H1 (cell line): ENCODE results near the gene RBMXL2. TPM values are rescaled to one million over a fixed set of nuclear protein-coding genes. Genes with fewer than 3 reads are reported as not detected.

ENCODE experiments used
- CTCF ChIA-PET: fragments of 300-600 bp; sonication (Branson Sonifier 250); formaldehyde crosslinking; loops from one replicate; lab custom pipeline; 2021; ENCODE audit not compliant: partially characterized antibody; lab: Charles Lee
- POLR2A ChIA-PET: fragments of 300-600 bp; sonication (Branson Sonifier 250); formaldehyde crosslinking; loops from one replicate; lab custom pipeline; 2021; ENCODE audit warnings: inconsistent platforms; ENCODE audit not compliant: partially characterized antibody; lab: Charles Lee
- DNase-seq, 2 experiments: peaks; one replicate each; pipeline versions ENCODE4 v3.0.0 to v3.0.0-alpha.2; 2010 to 2022; ENCODE audit warnings: low spot score in 2 of 2, low read depth in 1 of 2, mixed read lengths in 1 of 2
- FAIRE-seq: peaks from 2 replicates; lab custom pipeline; 2011; peaks lifted over from hg19 to GRCh38; lab: Jason Lieb, UNC
- H2AFZ ChIP-seq: 2 replicates; pipeline ENCODE4 v1.8.1; 2012; ENCODE audit warnings: low read length, inconsistent platforms
- H2AK5ac ChIP-seq: 2 replicates; pipeline ENCODE4 v1.6.1; 2013; ENCODE audit warnings: low read depth, low read length
- H2BK120ac ChIP-seq: replicated peaks from 2 replicates; pipeline ENCODE3; 2013; ENCODE audit warnings: low read depth, low read length, inconsistent platforms
- H2BK12ac ChIP-seq: 2 replicates; pipeline ENCODE4 v1.6.1; 2013; ENCODE audit warnings: low read depth, low read length
- H2BK15ac ChIP-seq: 2 replicates; pipeline ENCODE4 v1.6.1; 2013; ENCODE audit warnings: low read length
- H2BK20ac ChIP-seq: 2 replicates; pipeline ENCODE4 v1.6.1; 2013; ENCODE audit warnings: low read length
- H2BK5ac ChIP-seq: 2 replicates; pipeline ENCODE4 v1.6.1; 2013; ENCODE audit warnings: low read depth, low read length
- H3K14ac ChIP-seq: 2 replicates; pipeline ENCODE4 v1.6.1; 2013; ENCODE audit warnings: inconsistent platforms; ENCODE audit not compliant: insufficient read length
- H3K18ac ChIP-seq: 2 replicates; pipeline ENCODE4 v1.6.1; 2013; ENCODE audit warnings: low read length; ENCODE audit errors: extremely low read depth
- H3K23ac ChIP-seq: 2 replicates; pipeline ENCODE4 v1.6.1; 2013; ENCODE audit warnings: inconsistent platforms; ENCODE audit not compliant: insufficient read length
- H3K23me2 ChIP-seq: 2 replicates; pipeline ENCODE4 v1.6.1; 2013; ENCODE audit warnings: low read depth, low read length
- H3K27ac ChIP-seq: 2 replicates; pipeline ENCODE4 v1.6.1; 2011; ENCODE audit warnings: low read depth, low read length, inconsistent platforms
- H3K27me3 ChIP-seq, 4 experiments: replicated peaks in 1 of 4; 1 replicate in 1 of 4; 2 replicates in 3 of 4; pipeline versions ENCODE4 v1.6.1 to v1.8.1; 2011 to 2013; ENCODE audit warnings: low read length in 3 of 4, mild to moderate bottlenecking in 3 of 4, inconsistent platforms in 2 of 4, mixed read lengths in 2 of 4, moderate library complexity in 1 of 4; ENCODE audit not compliant: control insufficient read depth in 3 of 4, insufficient read depth in 3 of 4; ENCODE audit errors: extremely low read depth in 1 of 4
- H3K36me3 ChIP-seq, 4 experiments: 2 replicates each; pipeline versions ENCODE4 v1.6.1 to v1.8.1; 2011 to 2013; ENCODE audit warnings: mild to moderate bottlenecking in 4 of 4, low read length in 3 of 4, moderate library complexity in 2 of 4, control low read depth in 1 of 4, inconsistent platforms in 1 of 4; ENCODE audit not compliant: insufficient read depth in 4 of 4, control insufficient read depth in 2 of 4
- H3K4ac ChIP-seq: replicated peaks from 2 replicates; pipeline ENCODE3; 2013; ENCODE audit warnings: low read length, low read depth, mixed read lengths, inconsistent platforms; ENCODE audit not compliant: insufficient read length
- H3K4me1 ChIP-seq, 4 experiments: replicated peaks in 1 of 4; 1 replicate in 1 of 4; 2 replicates in 3 of 4; pipeline versions ENCODE4 v1.6.1 to v1.8.1; 2011 to 2013; ENCODE audit warnings: low read length in 3 of 4, inconsistent platforms in 2 of 4, mixed read lengths in 1 of 4; ENCODE audit not compliant: insufficient read depth in 4 of 4, control insufficient read depth in 3 of 4
- H3K4me2 ChIP-seq, 2 experiments: 2 replicates each; pipeline versions ENCODE4 v1.6.1 to v1.8.1; 2011 to 2013; ENCODE audit warnings: low read depth in 2 of 2, low read length in 2 of 2, control low read depth in 1 of 2, inconsistent platforms in 1 of 2, mild to moderate bottlenecking in 1 of 2; ENCODE audit not compliant: insufficient read depth in 1 of 2
- H3K4me3 ChIP-seq, 4 experiments: fragments of 200-600, 300-600 bp in 1 of 4; sonication (generic), shearing (Covaris generic), sonication (Bioruptor Twin) in 1 of 4; 2 replicates each; pipeline versions ENCODE4 v1.5.1 to v1.8.1; 2011 to 2016; ENCODE audit warnings: low read length in 4 of 4, low read depth in 3 of 4, control low read depth in 2 of 4, inconsistent platforms in 2 of 4, mild to moderate bottlenecking in 2 of 4, mixed read lengths in 1 of 4, moderate library complexity in 1 of 4; ENCODE audit not compliant: insufficient read depth in 2 of 4; ENCODE audit errors: extremely low read depth in 1 of 4
- H3K56ac ChIP-seq: replicated peaks from 2 replicates; pipeline ENCODE3; 2013; ENCODE audit warnings: low read depth, mild to moderate bottlenecking, mixed read lengths, low read length, inconsistent platforms; ENCODE audit not compliant: insufficient read length
- H3K79me1 ChIP-seq: 2 replicates; pipeline ENCODE4 v1.6.1; 2013; ENCODE audit warnings: low read depth, low read length, control low read depth
- H3K79me2 ChIP-seq, 2 experiments: 2 replicates each; pipeline versions ENCODE4 v1.6.1 to v1.8.1; 2012 to 2013; ENCODE audit warnings: low read length in 2 of 2, mild to moderate bottlenecking in 2 of 2, inconsistent platforms in 1 of 2; ENCODE audit not compliant: insufficient read depth in 2 of 2, control insufficient read depth in 1 of 2
- H3K9ac ChIP-seq, 4 experiments: replicated peaks in 1 of 4; 1 replicate in 1 of 4; 2 replicates in 3 of 4; pipeline versions ENCODE4 v1.6.1 to v1.8.1; 2011 to 2013; ENCODE audit warnings: low read depth in 3 of 4, low read length in 3 of 4, control low read depth in 2 of 4, mild to moderate bottlenecking in 2 of 4, moderate library complexity in 2 of 4, inconsistent platforms in 1 of 4; ENCODE audit errors: extremely low read depth in 1 of 4
- H3K9me3 ChIP-seq, 2 experiments: 2 replicates each; pipeline versions ENCODE4 v1.6.1 to v1.8.1; 2012 to 2013; ENCODE audit warnings: mild to moderate bottlenecking in 2 of 2, moderate library complexity in 2 of 2, control low read depth in 1 of 2, inconsistent platforms in 1 of 2, low read depth in 1 of 2, low read length in 1 of 2, mixed read lengths in 1 of 2; ENCODE audit not compliant: insufficient read depth in 2 of 2
- H4K20me1 ChIP-seq, 2 experiments: replicated peaks in 1 of 2; 2 replicates each; pipeline versions ENCODE3 to v1.8.1; 2011 to 2013; ENCODE audit warnings: inconsistent platforms in 2 of 2, low read length in 2 of 2, mild to moderate bottlenecking in 1 of 2; ENCODE audit not compliant: insufficient read depth in 2 of 2, control insufficient read depth in 1 of 2
- H4K5ac ChIP-seq: 2 replicates; pipeline ENCODE4 v1.6.1; 2013; ENCODE audit warnings: low read length, low read depth, mixed read lengths, inconsistent platforms; ENCODE audit not compliant: insufficient read length
- H4K8ac ChIP-seq: 2 replicates; pipeline ENCODE4 v1.8.0; 2013; ENCODE audit warnings: mild to moderate bottlenecking, moderate library complexity, low read length, inconsistent platforms; ENCODE audit not compliant: insufficient read depth; ENCODE audit errors: extremely low read depth
- H4K91ac ChIP-seq: replicated peaks from 2 replicates; pipeline ENCODE3; 2013; ENCODE audit warnings: low read length, mixed read lengths, inconsistent platforms; ENCODE audit not compliant: insufficient read length
- ASH2L ChIP-seq: fragments of 200-600, 300-600 bp; sonication (generic); IDR thresholded peaks from one replicate; pipeline ENCODE4 v1.7.1; 2017; ENCODE audit warnings: low read length
- CEBPB ChIP-seq: IDR thresholded peaks from 2 replicates; pipeline ENCODE4 v1.6.1; 2012; ENCODE audit warnings: low read depth, low read length
- HDAC6 ChIP-seq: IDR thresholded peaks from one replicate; pipeline ENCODE4 v1.7.1; 2012; ENCODE audit warnings: low read depth, mild to moderate bottlenecking, inconsistent platforms, low read length, moderate library complexity
- JUND ChIP-seq: IDR thresholded peaks from 2 replicates; pipeline ENCODE4 v1.6.1; 2011; ENCODE audit warnings: mild to moderate bottlenecking, improper control_type of control experiment, low read length
- PHF8 ChIP-seq: fragments of 200-600 bp; sonication (generic); conservative IDR thresholded peaks from 2 replicates; pipeline ENCODE4 v1.7.1; 2012; ENCODE audit warnings: low read depth, mild to moderate bottlenecking, inconsistent platforms, low read length, moderate library complexity
- POLR2A ChIP-seq, 2 experiments: IDR thresholded peaks; 1 replicate in 1 of 2; 2 replicates in 1 of 2; pipeline ENCODE4 v1.6.1; 2011; ENCODE audit warnings: low read depth in 2 of 2, low read length in 2 of 2, mild to moderate bottlenecking in 2 of 2; ENCODE audit errors: control extremely low read depth in 1 of 2
- SRF ChIP-seq: IDR thresholded peaks from 2 replicates; pipeline ENCODE4 v1.6.1; 2011; ENCODE audit warnings: mild to moderate bottlenecking, low read depth, low read length, moderate library complexity
- whole genome bisulfite sequencing, 2 experiments: shearing (Covaris generic) in 1 of 2; methylation state at CpG; one replicate each; pipeline versions ENCODE4 v1.1.6 to v1.1.7; 2013 to 2015; ENCODE audit warnings: low lambda C conversion rate in 2 of 2, mixed read lengths in 2 of 2, inconsistent platforms in 1 of 2, low coverage in 1 of 2, missing lambda C conversion rate in 1 of 2; ENCODE audit not compliant: insufficient replicate concordance in 2 of 2, insufficient coverage in 1 of 2, insufficient read length in 1 of 2; ENCODE audit errors: extremely low coverage in 1 of 2, missing lambda C conversion rate in 1 of 2; 5-methylcytosine and 5-hydroxymethylcytosine counted together
- polyA plus RNA-seq, 7 experiments: library from polyadenylated mRNA; depleted of rRNA in 3 of 7; stranded (reverse) in 5 of 7; unstranded in 2 of 7; fragments of >200 nt in 5 of 7; fragments of 200-250 nt in 2 of 7; gene quantifications; 1 replicate in 5 of 7; 2 replicates in 1 of 7; 4 replicates in 1 of 7; pipeline versions ENCODE4 v1.2.1 to v1.2.3, GENCODE V29; 2011 to 2013; ENCODE audit warnings: missing spikeins in 2 of 7, mixed read lengths in 2 of 7
- total RNA-seq: library from RNA; stranded (reverse); fragmentation: NEBNext Ultra II Directional; extraction: Animal tissue kit (Norgen Biotek cat#: 25700); gene quantifications from 2 replicates; pipeline ENCODE4 v1.2.1, GENCODE V29; 2021
- TF ChIP-seq, protein P1 (sequence below): IDR thresholded peaks from 2 replicates; pipeline ENCODE4 v1.6.1; 2011; ENCODE audit warnings: low read depth, mild to moderate bottlenecking, low read length; ENCODE audit not compliant: insufficient read depth

Gene RBMXL2
- total and polyA plus RNA-seq, 2 of the 8 experiments (the other 6 are each of a cell fraction or from before 2014, with no cell fraction given) = not detected

DNA sequence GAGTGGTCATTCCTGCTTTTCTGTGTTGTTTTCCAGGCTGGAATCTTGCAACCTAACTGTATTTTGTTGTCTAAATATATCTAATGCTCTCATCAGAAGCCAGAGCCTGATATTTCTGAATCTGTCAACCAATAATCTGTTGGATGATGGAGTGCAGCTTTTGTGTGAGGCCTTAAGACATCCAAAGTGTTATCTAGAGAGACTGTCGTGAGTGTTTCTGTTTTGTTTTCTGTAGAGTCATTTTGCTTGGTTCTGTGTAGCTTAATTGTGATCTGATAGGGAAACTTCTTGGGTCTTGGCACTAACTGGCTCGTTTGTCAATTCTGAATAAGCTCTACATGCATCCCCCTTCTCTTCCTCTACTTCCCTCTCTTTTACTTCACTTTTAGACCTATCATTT lies 31.2 kb upstream of the RBMXL2 start:
- no peak overlapping the region for H3K18ac ChIP-seq
- 80% methylated on average over 2 of the region's 2 CpGs; no CpG with 5 or more reads in 1 of the 2 experiments for WGBS, 2 experiments
- H3K36me3 ChIP-seq = no peaks in the 10 kb centered on the region
- no peak for DNase-seq
- POLR2A ChIA-PET = no interaction called here
- H3K79me2 ChIP-seq = no peaks in the 10 kb centered on the region
- no peak overlapping the region for H4K91ac ChIP-seq
- H2BK20ac ChIP-seq = no peak overlapping the region
- no peaks in the 10 kb centered on the region for H4K20me1 ChIP-seq
- no peaks in the 10 kb centered on the region for H3K27me3 ChIP-seq
- H2AFZ ChIP-seq = peak overlapping the region; percentile 63; the same call in 1 of the 2 replicates
- no peak overlapping the region for H2BK5ac ChIP-seq
- H3K4me3 ChIP-seq = no peak overlapping the region
- H3K9me3 ChIP-seq = no peaks in the 10 kb centered on the region
- no peaks in the 10 kb centered on the region for H3K79me1 ChIP-seq
- no peak overlapping the region for H3K56ac ChIP-seq
- H3K9ac ChIP-seq = no peak overlapping the region
- no peak overlapping the region for H4K8ac ChIP-seq
- CTCF ChIA-PET = no interaction called here
- H2AK5ac ChIP-seq = no peak overlapping the region
- H2BK12ac ChIP-seq = no peak overlapping the region
- H4K5ac ChIP-seq = no peak overlapping the region
- no peak overlapping the region for H3K14ac ChIP-seq
- H2BK15ac ChIP-seq = no peak overlapping the region
- H2BK120ac ChIP-seq = no peak overlapping the region
- H3K4me2 ChIP-seq = no peak overlapping the region
- H3K4me1 ChIP-seq = no peaks in the 10 kb centered on the region
- no peak overlapping the region for H3K23ac ChIP-seq
- H3K4ac ChIP-seq = no peak overlapping the region
- H3K27ac ChIP-seq = no peak overlapping the region
- H3K23me2 ChIP-seq = no peaks in the 10 kb centered on the region
- no peak for TF ChIP-seq ASH2L
- no peak for TF ChIP-seq CEBPB
- TF ChIP-seq HDAC6 = no peak
- TF ChIP-seq, protein P1, sequence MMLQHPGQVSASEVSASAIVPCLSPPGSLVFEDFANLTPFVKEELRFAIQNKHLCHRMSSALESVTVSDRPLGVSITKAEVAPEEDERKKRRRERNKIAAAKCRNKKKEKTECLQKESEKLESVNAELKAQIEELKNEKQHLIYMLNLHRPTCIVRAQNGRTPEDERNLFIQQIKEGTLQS = no peak
- no peak for TF ChIP-seq POLR2A (IDR thresholded peaks at IDR 0.05; ENCODE audit: control extremely low read depth in 1 of 2, low read depth in 2 of 2, low read length in 2 of 2)
- TF ChIP-seq JUND = no peak
- TF ChIP-seq SRF = no peak
- TF ChIP-seq PHF8 = no peak
- no peak for FAIRE-seq
